ENCODE results near the gene RHBDL2. TPM values are rescaled to one million over a fixed set of nuclear protein-coding genes. Genes with fewer than 3 reads are reported as not detected.

The RHBDL2 gene
- total RNA-seq, 4 donors from 2014 or later = 0.30 to 1.2 (median 0.94) TPM; not detected in 1

GRCh38 chr1:38958967-38959366 is 17.3 kb upstream of the RHBDL2 start:
- TF ChIP-seq CTCF (IDR thresholded peaks at IDR 0.05) (no peak), EP300 (IDR thresholded peaks at IDR 0.05) (no peak), POLR2AphosphoS5 (IDR thresholded peaks at IDR 0.05) (no peak), POLR2A (IDR thresholded peaks at IDR 0.05) (no peak)
- Histone ChIP-seq H3K36me3 (no peaks in the 10 kb centered on the region), H3K4me1 (no peaks in the 10 kb centered on the region), H3K4me3 (no peak overlapping the region), H3K27ac (no peak overlapping the region), H3K27me3 (no peaks in the 10 kb centered on the region), H3K9me3 (no peaks in the 10 kb centered on the region)
- ATAC-seq = no peak
- WGBS, 2 donors (ENCODE audit: low coverage in 1 of 2) = 95% methylated on average over 2 of the region's 2 CpGs; no CpG with 5 or more reads in 1 of the 2 donors

- ATAC-seq = no peak
- Histone ChIP-seq H3K36me3 (no peaks in the 10 kb centered on the region), H3K27me3 (no peaks in the 10 kb centered on the region), H3K4me1 (no peaks in the 10 kb centered on the region), H3K9me3 (no peaks in the 10 kb centered on the region), H3K4me3 (no peak overlapping the region), H3K27ac (no peak overlapping the region)
- 31 to 33% methylated on average over 2 to 3 of the region's 4 CpGs for WGBS, 2 donors (ENCODE audit: low coverage in 1 of 2)
- no peak for TF ChIP-seq CTCF (IDR thresholded peaks at IDR 0.05)
Measured at GRCh38 chr1:38953433-38953860, 11.8 kb upstream of the RHBDL2 start.

- Histone ChIP-seq H3K27me3 (no peaks in the 10 kb centered on the region), H3K9me3 (no peaks in the 10 kb centered on the region), H3K4me3 (no peak overlapping the region), H3K36me3 (no peaks in the 10 kb centered on the region), H3K4me1 (no peaks in the 10 kb centered on the region), H3K27ac (no peak overlapping the region)
- no peak for ATAC-seq
- TF ChIP-seq EP300 (IDR thresholded peaks at IDR 0.05) (no peak), POLR2A (IDR thresholded peaks at IDR 0.05) (no peak), CTCF (IDR thresholded peaks at IDR 0.05) (no peak), POLR2AphosphoS5 (IDR thresholded peaks at IDR 0.05) (no peak)
- 52% methylated on average over 2 of the region's 2 CpGs; no CpG with 5 or more reads in 1 of the 2 donors for WGBS, 2 donors (ENCODE audit: low coverage in 1 of 2)
Measured at GRCh38 chr1:38950553-38950952, 8.9 kb upstream of the RHBDL2 start.

GRCh38 chr1:38944547-38944946 is 2.9 kb upstream of the RHBDL2 start:
- ATAC-seq = no peak
- no peaks in the 10 kb centered on the region for H3K36me3 ChIP-seq
- no peak overlapping the region for H3K27ac ChIP-seq
- H3K9me3 ChIP-seq = no peaks in the 10 kb centered on the region
- 100% methylated on average over 1 of the region's 4 CpGs; no CpG with 5 or more reads in 1 of the 2 donors for WGBS, 2 donors (ENCODE audit: low coverage in 1 of 2)
- peaks cover 0 to 13% (median 0%) of the 10 kb centered on the region in 3 donors for H3K4me1 ChIP-seq
- TF ChIP-seq POLR2AphosphoS5 (IDR thresholded peaks at IDR 0.05) (no peak), CTCF (IDR thresholded peaks at IDR 0.05) (no peak), EP300 (IDR thresholded peaks at IDR 0.05) (no peak), POLR2A (IDR thresholded peaks at IDR 0.05) (no peak)
- H3K4me3 ChIP-seq = no peak overlapping the region
- H3K27me3 ChIP-seq = no peaks in the 10 kb centered on the region

- TF ChIP-seq POLR2A (IDR thresholded peaks at IDR 0.05) (no peak), EP300 (IDR thresholded peaks at IDR 0.05) (no peak), POLR2AphosphoS5 (IDR thresholded peaks at IDR 0.05) (no peak), CTCF (IDR thresholded peaks at IDR 0.05) (no peak)
- Histone ChIP-seq H3K4me1 (peaks cover 0 to 13% (median 0%) of the 10 kb centered on the region in 3 donors), H3K27me3 (no peaks in the 10 kb centered on the region), H3K4me3 (no peak overlapping the region), H3K27ac (no peak overlapping the region), H3K36me3 (no peaks in the 10 kb centered on the region), H3K9me3 (no peaks in the 10 kb centered on the region)
- WGBS, 2 donors (ENCODE audit: low coverage in 1 of 2) = 93 to 94% methylated on average over 5 to 6 of the region's 10 CpGs
- ATAC-seq = no peak
Measured at GRCh38 chr1:38942664-38943428, 1.2 kb upstream of the RHBDL2 start.

Measured in gastroesophageal sphincter (tissue), 4 donors.